Islet precursor cell (in vitro differentiated cells): Measurements from ENCODE around the gene TLE4.

Source experiments
- DNase-seq: peaks from one replicate; pipeline ENCODE4 v3.0.0-alpha.2; 2018

TLE4 gene

GRCh38 chr9:79667120-79667519, 95.4 kb downstream of the TLE4 start:
- no peak for DNase-seq

GRCh38 chr9:79667817-79668436, 96.2 kb downstream of the TLE4 start:
- no peak for DNase-seq

GRCh38 chr9:79668956-79669355, 97.2 kb downstream of the TLE4 start:
- DNase-seq, result no peak

DNA sequence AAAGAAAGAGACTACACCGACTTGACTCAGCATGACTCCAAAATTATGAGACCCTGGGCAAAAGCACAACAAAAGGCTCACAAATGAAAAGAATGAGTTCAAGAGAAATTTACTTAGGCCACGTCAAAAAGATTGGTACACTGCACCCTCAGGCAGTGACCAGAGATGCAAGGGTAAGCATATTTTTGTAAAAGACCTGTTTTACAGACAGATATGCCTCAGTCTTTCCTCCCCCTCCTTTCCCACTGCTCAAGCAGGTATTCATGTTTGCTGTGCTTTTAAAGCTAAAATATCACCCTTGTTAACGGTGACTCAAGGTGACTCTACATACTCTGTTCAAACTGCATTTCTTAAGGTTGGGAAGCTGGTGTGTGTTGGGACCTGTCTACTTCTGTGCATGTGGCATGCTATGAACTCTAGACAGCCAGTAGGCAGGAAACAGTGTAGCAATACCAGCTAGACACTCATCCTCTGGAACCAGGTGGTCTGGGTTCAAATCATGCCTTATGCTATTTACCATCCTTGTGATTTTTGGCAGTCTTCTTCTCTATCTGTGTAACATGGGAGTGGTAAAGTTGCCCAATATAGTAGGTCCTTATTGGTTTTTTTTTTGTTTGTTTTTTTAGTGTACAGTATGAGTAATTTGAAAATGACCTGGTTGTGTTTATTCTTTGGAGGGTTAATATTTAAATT, 98.7 kb downstream of the TLE4 start:
- peak; percentile 75 for DNase-seq

GRCh38 chr9:79671558-79671957, 99.8 kb downstream of the TLE4 start:
- DNase-seq, result no peak

- peak; percentile 73 for DNase-seq
Measured at GRCh38 chr9:79672236-79672635, 100.5 kb downstream of the TLE4 start.

GRCh38 chr9:79672891-79673290, 101.1 kb downstream of the TLE4 start:
- DNase-seq, result no peak

- no peak for DNase-seq
Measured at GRCh38 chr9:79673614-79674013, 101.8 kb downstream of the TLE4 start.

GRCh38 chr9:79674052-79674777, 102.5 kb downstream of the TLE4 start:
- no peak for DNase-seq

DNA sequence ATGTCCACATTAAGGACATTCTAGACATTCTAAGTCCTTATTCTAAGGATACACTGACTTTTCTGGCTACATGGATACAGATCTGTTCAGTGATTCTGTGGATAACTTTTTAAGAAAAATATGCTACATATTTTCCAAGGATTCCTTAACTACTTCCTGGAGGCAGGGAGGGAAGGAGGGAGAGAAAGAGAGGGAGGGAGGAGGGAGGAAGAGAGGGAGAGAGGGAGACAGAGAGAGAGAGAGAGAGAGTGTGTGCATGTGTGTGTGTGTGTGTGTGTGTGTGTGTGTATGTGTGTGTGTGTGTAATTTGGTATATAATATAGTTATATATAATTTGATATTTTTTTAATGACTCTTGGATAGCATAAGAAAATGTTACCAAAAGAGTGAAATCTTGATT, 109.8 kb downstream of the TLE4 start:
- DNase-seq, result no peak

DNA sequence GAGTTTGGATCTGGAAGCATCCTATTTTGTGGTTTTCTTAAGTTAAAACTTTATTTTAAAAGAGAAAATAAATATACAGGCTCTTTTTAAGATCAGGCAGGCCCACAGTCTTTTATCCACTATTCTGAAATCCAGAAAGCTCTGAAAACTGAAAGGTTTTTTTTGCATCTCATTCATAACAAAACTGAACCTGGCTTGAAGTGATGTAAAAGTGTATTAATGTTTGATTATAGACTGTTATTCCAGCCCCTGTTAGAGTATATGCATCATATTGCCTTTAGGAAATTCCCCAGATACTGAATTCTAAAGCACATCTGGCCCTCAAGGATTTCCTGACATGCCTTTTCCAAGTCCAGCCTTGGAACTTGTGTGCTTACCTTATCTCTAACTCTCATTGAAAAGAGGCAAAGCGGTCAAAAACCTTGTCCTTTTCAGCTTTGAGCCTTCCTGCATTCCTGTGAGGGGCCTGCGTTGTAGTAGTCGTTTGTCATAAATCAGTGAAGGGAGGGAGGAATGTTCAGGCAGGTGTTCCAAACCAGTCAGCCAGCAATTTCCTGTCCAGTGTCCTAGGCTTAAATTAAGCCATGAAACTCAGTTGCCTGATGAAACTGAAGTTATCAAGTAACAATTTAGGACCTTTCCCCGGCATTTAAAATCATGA, 110.4 kb downstream of the TLE4 start:
- DNase-seq, result peak; percentile 79

DNA sequence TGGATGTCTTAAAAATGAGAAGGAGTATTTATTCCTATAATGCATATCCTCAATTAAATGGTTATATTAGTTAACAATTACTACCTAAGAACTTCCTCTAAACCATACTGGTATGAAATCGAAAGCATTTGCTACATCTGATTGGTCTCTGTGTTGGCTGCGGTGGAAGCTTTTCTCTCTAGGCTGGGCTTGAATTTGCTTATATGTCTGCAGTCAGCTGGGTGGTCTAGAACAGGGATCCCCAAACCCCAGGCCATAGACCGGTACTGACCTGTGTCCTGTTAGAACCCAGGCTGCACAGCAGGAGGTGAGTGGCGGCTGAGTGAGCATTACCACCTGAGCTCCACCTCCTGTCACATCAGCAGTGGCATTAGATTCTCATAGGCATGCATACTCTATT, 112.3 kb downstream of the TLE4 start:
- DNase-seq, result no peak

- no peak for DNase-seq
Measured at GRCh38 chr9:79684711-79685575, 113.2 kb downstream of the TLE4 start.

DNA sequence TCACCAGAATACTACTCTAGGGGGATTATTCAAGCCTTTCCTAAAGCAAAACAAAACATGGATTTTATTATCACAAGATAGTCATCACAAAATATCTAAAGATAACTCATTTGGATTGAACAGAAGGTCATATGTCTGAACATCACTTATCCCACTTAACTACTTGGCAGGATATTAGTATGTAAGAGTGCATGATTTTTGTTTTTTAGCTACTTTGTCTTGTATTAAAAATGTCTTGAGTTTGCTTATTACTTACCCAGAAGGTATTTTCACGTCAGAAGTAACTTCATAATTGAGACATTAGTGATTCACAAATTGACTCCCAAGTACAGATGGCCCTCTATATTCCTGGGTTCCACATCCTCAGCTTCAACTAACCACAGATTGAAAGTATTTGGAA, 113.8 kb downstream of the TLE4 start:
- DNase-seq, result no peak

DNA sequence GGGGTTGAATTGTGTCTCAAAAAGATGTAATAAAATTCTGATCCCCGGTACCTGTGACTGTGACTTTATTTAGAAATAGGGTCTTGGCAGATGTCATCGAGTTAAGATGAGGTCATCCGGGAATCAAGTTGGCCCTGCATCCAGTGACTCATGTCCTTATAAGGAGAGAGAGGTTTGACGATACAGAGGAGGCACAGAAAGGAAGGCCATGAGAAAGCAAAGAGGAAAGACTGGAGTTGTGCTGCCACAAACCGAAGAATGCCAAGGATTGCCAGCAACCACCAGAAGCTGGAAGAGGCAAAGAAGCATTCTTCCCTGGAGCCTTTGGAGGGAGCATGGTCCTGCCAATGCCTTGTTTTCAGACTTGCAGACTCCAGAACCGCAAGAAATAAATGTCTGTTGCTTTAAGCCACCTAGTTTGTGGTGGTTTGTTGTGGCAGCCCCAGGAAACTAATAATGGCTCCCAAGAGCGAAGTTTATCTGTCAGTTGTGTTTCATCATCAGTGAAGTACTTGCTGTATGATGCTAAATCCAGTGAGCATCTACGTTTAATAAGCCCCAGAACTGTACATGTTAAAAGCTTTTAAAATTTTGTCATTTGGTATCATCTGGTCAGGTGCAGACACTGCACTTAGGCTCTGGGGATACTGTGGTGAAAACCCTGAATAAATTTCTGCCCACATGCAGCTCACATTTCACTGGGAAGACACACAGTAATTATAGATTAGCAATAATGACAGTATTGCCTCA, 114.8 kb downstream of the TLE4 start:
- peak; percentile 65 for DNase-seq

DNA sequence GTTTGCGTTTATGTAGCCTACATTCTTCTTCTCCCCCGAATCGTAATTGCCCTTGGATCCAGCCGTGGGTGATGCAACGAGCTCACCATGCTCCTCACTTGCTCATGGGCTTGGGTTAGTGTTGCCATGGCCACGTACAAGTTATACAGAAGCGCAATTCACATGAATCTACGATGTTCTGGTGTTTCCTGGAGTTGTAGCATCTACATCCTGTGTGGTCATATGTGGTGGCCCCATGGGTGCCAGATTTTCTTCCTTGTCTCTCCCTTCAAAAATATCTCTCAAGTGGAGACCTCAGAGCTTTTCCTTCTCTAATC, 115.3 kb downstream of the TLE4 start:
- no peak for DNase-seq

GRCh38 chr9:79688363-79688762, 116.6 kb downstream of the TLE4 start:
- DNase-seq, result no peak

- no peak for DNase-seq
Measured at GRCh38 chr9:79689576-79689975, 117.8 kb downstream of the TLE4 start.

DNA sequence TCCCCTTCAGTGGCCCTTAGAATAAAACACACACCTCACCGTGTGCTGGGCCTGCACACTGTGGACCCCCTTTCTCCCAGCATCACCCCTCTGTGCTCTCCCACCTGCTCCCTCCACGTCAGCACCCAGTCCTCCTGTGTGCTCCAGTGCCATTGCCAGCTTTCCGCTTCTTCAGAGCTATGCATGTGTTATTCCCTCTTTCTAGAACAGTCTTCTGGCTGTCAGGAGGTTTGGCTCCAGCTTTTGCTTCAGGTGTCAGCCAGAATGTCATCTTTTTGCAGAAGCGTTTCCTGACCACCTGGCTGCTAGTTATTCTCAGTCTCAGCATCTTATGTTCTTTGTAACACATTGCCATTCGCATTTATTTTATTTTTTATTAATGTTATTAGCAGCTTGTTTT, 119.7 kb downstream of the TLE4 start:
- no peak for DNase-seq

GRCh38 chr9:79692857-79693571, 121.2 kb downstream of the TLE4 start:
- DNase-seq, result no peak

DNA sequence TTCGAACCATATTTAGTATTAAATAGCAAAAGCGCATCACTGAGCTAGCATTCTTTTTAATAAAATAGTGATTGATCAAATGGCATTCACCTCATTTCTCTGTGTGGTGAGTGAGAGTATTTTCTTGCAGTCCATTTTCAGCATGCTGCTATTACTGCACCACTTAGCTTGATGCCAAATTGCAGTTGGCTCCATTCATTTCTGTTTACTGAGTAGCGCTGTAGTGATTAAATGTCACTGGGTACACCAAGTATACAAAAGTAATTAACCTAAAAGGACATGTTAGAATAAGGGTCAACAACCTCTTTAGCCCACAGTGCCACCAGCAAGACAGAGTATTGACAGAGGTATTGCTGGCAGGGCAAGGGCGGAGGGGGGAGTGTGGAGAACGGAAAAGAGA, 122.0 kb downstream of the TLE4 start:
- DNase-seq, result no peak
